Activated CD8-positive, alpha-beta memory T cell treated with anti-CD3 and anti-CD28 coated beads, Interleukin-2, amount 50 U/mL, for 4 hours (primary cell): ENCODE measurements around the gene AUNIP.

ENCODE experiments used
- DNase-seq: peaks from one replicate; pipeline ENCODE4 v3.0.0-alpha.2; 2020

Gene AUNIP

GRCh38 chr1:25858906-25859789 lies at the start of gene AUNIP:
Gene AUNIP, minus strand, starts transcription at chr1:25859457. Its CDS starts 100 bp downstream, at chr1:25859357.
- DNase-seq, result peak; percentile 91

- DNase-seq, result no peak
Observed at GRCh38 chr1:25909040-25909439, 49.8 kb upstream of the AUNIP start.

GRCh38 chr1:25908161-25908560 lies 48.9 kb upstream of the AUNIP start:
- DNase-seq, result no peak

- no peak for DNase-seq
Observed at GRCh38 chr1:25907601-25908000, 48.3 kb upstream of the AUNIP start.

GRCh38 chr1:25906644-25907300 lies 47.5 kb upstream of the AUNIP start:
- DNase-seq, result peak; percentile 35

GRCh38 chr1:25905680-25906643 lies 46.7 kb upstream of the AUNIP start, which contains the start of gene STMN1:
Gene STMN1, minus strand, starts transcription at chr1:25906419. Its CDS starts 1,743 bp downstream, at chr1:25904676.
- DNase-seq, result peak; percentile 90

GRCh38 chr1:25904943-25905679 lies 45.9 kb upstream of the AUNIP start:
- peak; percentile 95 for DNase-seq

- DNase-seq, result no peak
Observed at GRCh38 chr1:25903986-25904385, 44.7 kb upstream of the AUNIP start.

GRCh38 chr1:25902462-25902861 lies 43.2 kb upstream of the AUNIP start:
- no peak for DNase-seq

- DNase-seq, result no peak
Observed at GRCh38 chr1:25900219-25900618, 41.0 kb upstream of the AUNIP start.

GRCh38 chr1:25899792-25900191 lies 40.5 kb upstream of the AUNIP start:
- no peak for DNase-seq

GRCh38 chr1:25898223-25899015 lies 39.2 kb upstream of the AUNIP start:
- DNase-seq, result no peak

- DNase-seq, result no peak
Observed at GRCh38 chr1:25897754-25898153, 38.5 kb upstream of the AUNIP start.

- DNase-seq, result no peak
Observed at GRCh38 chr1:25896266-25896665, 37.0 kb upstream of the AUNIP start.

- DNase-seq, result peak; percentile 90
Observed at GRCh38 chr1:25895365-25895990, 36.2 kb upstream of the AUNIP start.

GRCh38 chr1:25893116-25893515 lies 33.9 kb upstream of the AUNIP start:
- DNase-seq, result no peak

- DNase-seq, result no peak
Observed at GRCh38 chr1:25891606-25892005, 32.3 kb upstream of the AUNIP start.

- DNase-seq, result no peak
Observed at GRCh38 chr1:25890239-25891034, 31.2 kb upstream of the AUNIP start.

GRCh38 chr1:25889470-25889869 lies 30.2 kb upstream of the AUNIP start:
- no peak for DNase-seq

GRCh38 chr1:25888426-25888987 lies 29.2 kb upstream of the AUNIP start:
- no peak for DNase-seq
